Right renal pelvis (tissue), 4 donors: Measurements from ENCODE around the gene PTPRD. TPM values are rescaled to one million over a fixed set of nuclear protein-coding genes. Genes with fewer than 3 reads are reported as not detected.

Experiments used
- DNase-seq, 4 donors: peaks; one replicate each; pipeline ENCODE4 v3.0.0-alpha.2; 2013; ENCODE audit warnings: low read depth in 4 of 4, low spot score in 3 of 4, missing footprints in 1 of 4
- polyA plus RNA-seq, 4 donors: library from polyadenylated mRNA; unstranded; fragments of 120-200 nt; gene quantifications; one replicate each; pipeline ENCODE4 v1.2.1, GENCODE V29; 2013; ENCODE audit not compliant: insufficient read length in 4 of 4

The PTPRD gene
- polyA plus RNA-seq, 4 donors: 105 to 119 (median 108) TPM

- DNase-seq: no peak
Measured at GRCh38 chr9:8539681-8540197, 2073.1 kb downstream of the PTPRD start.

DNA sequence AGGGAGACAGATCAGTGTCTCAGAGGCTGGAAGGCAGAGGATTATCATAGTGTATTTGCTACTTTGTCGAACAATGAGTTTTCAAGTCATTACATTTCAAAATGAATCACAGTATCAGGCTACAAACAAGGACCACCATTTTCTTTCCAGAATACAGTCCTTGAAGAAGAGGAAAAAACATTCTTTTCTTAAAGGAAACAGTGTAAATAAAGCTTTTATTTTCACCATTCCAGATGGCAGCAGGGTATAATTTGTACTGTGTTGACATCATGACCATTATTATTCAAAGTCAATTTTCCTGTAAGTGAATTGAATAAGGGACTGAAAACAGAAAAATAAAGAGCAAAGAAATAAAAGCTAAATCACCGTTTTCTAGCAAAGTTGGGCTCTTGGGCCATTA, 2076.0 kb downstream of the PTPRD start:
- DNase-seq: no peak

GRCh38 chr9:8534828-8535227, 2078.0 kb downstream of the PTPRD start:
- DNase-seq: no peak

DNA sequence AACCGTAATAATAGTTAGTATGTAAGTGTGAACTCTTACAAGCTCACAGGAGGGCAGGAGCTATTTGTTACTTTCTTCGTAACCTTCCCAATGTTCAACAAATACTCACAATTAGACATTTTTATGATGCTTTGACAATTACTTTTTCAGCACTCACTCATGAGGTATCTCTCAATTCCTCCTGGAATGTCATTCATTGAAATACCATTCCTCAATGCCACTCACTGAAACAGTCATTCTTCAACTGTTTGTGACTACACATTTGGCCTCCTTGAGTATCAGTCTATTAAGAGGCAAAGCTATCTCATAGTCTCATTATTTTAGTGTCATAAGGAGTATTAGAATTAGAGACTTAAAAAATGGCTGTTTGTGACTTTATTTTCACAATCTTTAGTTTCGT, 2079.1 kb downstream of the PTPRD start:
- DNase-seq: no peak

DNA sequence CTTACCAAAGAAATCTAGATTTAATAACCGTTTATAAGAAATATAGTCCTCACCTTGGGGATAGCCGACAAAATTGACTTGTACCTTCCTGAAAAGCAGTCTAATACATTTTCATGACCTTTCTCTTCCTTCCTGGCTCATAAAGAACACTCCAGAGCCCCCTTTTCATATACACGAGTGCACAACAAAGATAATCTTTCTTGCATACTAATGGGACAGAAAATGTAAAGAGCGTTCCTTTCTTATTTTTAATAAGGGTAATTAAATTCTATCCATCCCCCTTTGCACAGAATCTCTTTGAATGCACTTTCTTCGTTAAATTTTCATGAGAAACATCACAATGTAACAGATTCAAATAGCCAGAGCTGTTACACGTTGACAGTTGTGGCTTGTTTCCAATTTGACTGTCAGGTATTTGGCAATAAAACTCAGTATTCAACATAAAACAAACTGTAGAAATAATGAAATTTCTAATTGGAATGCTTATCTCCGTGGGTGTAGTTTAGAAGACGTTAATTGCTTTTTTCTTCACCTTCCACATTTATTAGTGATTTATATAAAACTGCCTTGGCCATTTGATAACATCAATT, 2080.9 kb downstream of the PTPRD start:
- no peak for DNase-seq

- no peak for DNase-seq
Measured at GRCh38 chr9:8521112-8521511, 2091.7 kb downstream of the PTPRD start.

- no peak for DNase-seq
Measured at GRCh38 chr9:8515748-8516147, 2097.1 kb downstream of the PTPRD start.

- DNase-seq: no peak
Measured at GRCh38 chr9:8514760-8515159, 2098.0 kb downstream of the PTPRD start.

GRCh38 chr9:8508671-8509290, 2104.0 kb downstream of the PTPRD start:
- DNase-seq: no peak

DNA sequence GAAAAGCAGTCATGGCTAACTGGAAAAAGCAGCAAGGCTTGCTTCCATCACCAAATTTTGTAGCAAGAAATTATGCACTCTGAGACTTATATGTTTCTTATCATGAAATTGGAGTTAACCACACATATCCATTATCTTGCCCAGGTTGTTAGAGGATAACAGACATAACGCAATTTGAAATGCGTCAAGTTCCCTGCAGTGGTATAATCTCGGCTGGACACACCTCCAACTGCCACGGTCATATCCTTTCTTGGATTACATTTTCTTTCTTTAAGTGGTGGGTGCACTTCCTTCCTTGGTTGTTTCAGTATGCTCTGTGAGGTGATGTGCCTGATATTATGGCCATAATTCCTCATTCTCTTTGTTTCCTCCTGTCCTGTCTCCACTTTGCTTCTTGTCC, 2118.2 kb downstream of the PTPRD start:
- DNase-seq: no peak

DNA sequence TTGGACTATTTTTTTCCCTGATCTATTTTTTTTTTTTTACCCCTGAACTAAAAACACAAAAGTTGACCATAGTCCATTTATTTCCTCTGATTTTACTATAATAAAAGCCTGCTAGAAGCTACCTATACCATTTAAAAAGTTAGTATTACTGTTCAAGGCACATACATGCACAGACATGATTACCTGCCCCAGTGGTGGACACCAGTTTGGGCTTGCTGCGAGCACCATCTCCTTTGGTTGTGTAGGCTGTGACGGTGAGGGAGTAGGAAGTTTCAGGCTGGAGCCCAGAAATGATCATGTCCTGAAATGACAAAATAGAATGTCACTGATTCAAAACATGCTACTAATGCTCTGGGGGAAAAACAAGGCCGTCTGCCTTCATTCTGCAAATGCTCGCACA, 2120.1 kb downstream of the PTPRD start:
- no peak for DNase-seq

GRCh38 chr9:8492024-8492423, 2120.8 kb downstream of the PTPRD start:
- DNase-seq: no peak

DNA sequence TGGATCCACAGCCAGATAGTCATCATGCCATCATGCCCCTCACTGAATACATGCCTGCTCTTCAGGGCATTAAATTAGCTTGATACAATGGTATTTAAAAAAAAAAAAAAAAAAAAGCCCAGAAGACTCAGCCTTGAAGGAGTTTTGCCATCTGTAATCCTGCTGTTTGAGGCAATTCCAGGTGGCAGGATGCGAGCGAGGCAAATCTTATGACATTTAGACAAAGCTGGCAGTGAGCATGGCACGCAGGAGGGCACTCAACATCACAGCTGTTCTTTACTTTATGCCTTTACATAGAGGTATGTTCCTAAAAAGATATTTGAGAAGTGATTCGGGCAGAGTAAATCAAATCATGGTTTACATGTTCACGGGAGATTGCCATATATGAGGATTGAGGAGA, 2121.2 kb downstream of the PTPRD start:
- DNase-seq: no peak

GRCh38 chr9:8489835-8490234, 2123.0 kb downstream of the PTPRD start:
- no peak for DNase-seq

GRCh38 chr9:8486095-8486494, 2126.7 kb downstream of the PTPRD start:
- no peak for DNase-seq

GRCh38 chr9:8484597-8485191, 2128.1 kb downstream of the PTPRD start:
- no peak for DNase-seq

- DNase-seq: no peak
Measured at GRCh38 chr9:8477450-8477849, 2135.4 kb downstream of the PTPRD start.

- DNase-seq: no peak
Measured at GRCh38 chr9:8474937-8475336, 2137.9 kb downstream of the PTPRD start.

DNA sequence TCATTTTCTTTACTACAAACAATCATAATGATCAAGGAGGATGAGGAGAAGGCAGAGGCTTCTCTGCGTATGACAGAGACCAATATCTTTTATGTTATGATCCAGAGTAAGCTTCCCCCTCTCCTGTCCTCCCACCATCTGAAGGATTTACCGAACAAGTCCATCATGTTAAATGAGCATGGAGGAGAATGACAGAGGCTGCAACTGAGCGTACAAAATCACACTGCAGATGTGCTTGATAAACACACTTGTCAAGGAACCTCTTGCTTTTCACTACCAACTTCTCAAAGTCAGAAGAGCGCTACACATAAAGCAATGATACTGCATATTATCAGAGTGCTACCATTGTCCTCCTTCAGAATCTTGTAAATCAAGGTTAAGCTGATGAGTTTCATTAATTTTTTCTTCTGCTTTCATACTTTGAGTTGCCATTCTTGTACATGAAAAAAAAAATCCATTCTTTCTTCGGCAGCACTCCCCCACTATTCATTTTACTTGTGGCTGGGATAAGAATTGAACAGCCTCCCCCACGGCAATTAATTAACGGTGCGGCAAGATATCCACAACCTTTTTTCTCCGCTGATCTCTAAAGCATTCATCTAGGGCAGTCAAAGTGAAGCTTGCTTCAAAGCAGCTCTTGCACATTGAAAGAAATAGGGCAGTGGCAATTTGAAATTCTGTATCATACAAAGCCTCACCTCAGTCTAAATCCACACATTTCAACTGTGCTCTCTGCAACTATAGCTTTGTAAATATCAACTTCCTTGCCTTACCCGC, 2139.4 kb downstream of the PTPRD start:
- no peak for DNase-seq

- DNase-seq: no peak
Measured at GRCh38 chr9:8468045-8468637, 2144.7 kb downstream of the PTPRD start.

DNA sequence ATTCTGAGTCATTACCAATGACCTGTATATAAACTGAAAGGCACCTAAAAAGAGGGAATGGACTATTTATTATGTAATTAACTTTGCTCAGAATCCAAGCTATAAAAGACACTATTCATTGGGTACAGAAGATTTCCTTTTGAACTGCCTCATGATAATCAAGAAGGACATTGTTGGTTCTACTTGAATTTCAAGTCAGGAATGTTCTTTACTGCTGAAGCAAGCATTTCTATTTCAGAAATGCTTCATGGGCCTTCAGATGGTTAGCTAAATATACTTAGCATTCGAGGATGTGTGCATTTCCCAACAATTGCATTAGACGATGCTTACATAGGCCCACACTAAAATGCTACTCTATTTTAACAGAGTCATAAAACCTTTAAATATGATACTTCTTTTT, 2155.0 kb downstream of the PTPRD start:
- no peak for DNase-seq
